ENCODE measurements around the gene GNG4. TPM values are rescaled to one million over a fixed set of nuclear protein-coding genes. Genes with fewer than 3 reads are reported as not detected.
"Not testable (repeated sequence)": the region's sequence is repeated elsewhere in the genome, so short reads cannot be mapped to it uniquely, and the experiment has no call there.

Gene GNG4
- total and polyA plus RNA-seq, 2 donors: 3.1 to 9.8 TPM

DNA sequence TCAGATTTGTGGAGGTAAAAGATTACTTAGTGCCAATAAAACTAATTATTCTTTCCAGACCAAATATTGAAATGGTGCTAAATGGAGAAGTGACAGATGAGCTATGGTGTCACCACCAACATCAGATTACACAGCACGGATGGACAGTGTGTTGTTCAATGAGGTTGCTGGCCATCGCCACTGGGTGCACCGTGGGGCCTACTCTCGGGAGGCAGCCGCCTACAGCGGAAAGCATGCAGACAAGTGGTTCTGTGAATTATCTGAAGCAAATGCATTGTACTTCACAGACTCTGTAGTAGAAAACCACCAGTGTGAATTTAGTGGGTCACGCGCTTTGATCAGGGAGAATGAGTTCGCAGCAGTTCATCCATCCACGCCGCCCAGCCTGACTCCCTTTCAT lies 42.3 kb downstream of the GNG4 start:
- Histone ChIP-seq H3K4me1 (ENCODE audit: control insufficient read depth in 2 of 2, insufficient read depth in 2 of 2, low read length in 2 of 2) (peaks cover 3 to 9% of the 10 kb centered on the region in 2 donors), H3K36me3 (ENCODE audit: control insufficient read depth in 2 of 2, insufficient read depth in 2 of 2, low read length in 1 of 2) (no peaks in the 10 kb centered on the region), H3K27me3 (ENCODE audit: control insufficient read depth in 2 of 2, insufficient read depth in 1 of 2, low read length in 1 of 2) (no peaks in the 10 kb centered on the region), H3K9me3 (ENCODE audit: control insufficient read depth in 2 of 2, insufficient read depth in 1 of 2, low read length in 1 of 2) (peaks cover 0 to 3% of the 10 kb centered on the region in 2 donors), H3K4me3 (ENCODE audit: low read length in 2 of 2) (no peak overlapping the region), H3K27ac (ENCODE audit: low read depth in 1 of 2, low read length in 1 of 2) (no peak overlapping the region)
- 98% methylated on average over 11 of the region's 11 CpGs for WGBS
- DNase-seq (ENCODE audit: low read depth in 6 of 9, low spot score in 9 of 9): no peak

DNA sequence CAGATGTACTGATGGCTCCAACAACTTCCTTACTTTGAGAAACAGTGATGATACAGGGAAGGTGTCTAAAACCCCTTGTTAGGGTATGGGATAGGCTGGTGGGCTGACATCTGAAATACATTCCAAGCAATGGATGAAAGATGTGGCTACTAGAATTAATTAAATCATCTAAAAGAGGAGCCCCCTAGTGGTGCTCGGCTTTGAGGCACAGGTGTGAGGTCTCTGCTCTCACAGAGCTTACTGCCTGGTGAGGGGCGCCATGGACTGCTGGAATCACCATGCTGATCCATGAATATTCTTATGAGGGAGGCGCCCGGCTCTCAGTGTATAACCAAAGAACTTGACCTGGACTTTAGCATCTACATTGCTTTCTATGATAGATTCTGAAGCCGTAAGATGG lies 48.5 kb downstream of the GNG4 start:
- H3K4me1 ChIP-seq (ENCODE audit: control insufficient read depth in 2 of 2, insufficient read depth in 2 of 2, low read length in 2 of 2): no peaks in the 10 kb centered on the region
- no peaks in the 10 kb centered on the region for H3K9me3 ChIP-seq (ENCODE audit: control insufficient read depth in 2 of 2, insufficient read depth in 1 of 2, low read length in 1 of 2)
- H3K27me3 ChIP-seq (ENCODE audit: control insufficient read depth in 2 of 2, insufficient read depth in 1 of 2, low read length in 1 of 2): no peaks in the 10 kb centered on the region
- no peak overlapping the region for H3K27ac ChIP-seq (ENCODE audit: low read depth in 1 of 2, low read length in 1 of 2)
- 91% methylated on average over 5 of the region's 5 CpGs for WGBS
- no peaks in the 10 kb centered on the region for H3K36me3 ChIP-seq (ENCODE audit: control insufficient read depth in 2 of 2, insufficient read depth in 2 of 2, low read length in 1 of 2)
- H3K4me3 ChIP-seq (ENCODE audit: low read length in 2 of 2): no peak overlapping the region
- peak in 1 of 9 donors; percentile 23 for DNase-seq (ENCODE audit: low read depth in 6 of 9, low spot score in 9 of 9)

DNA sequence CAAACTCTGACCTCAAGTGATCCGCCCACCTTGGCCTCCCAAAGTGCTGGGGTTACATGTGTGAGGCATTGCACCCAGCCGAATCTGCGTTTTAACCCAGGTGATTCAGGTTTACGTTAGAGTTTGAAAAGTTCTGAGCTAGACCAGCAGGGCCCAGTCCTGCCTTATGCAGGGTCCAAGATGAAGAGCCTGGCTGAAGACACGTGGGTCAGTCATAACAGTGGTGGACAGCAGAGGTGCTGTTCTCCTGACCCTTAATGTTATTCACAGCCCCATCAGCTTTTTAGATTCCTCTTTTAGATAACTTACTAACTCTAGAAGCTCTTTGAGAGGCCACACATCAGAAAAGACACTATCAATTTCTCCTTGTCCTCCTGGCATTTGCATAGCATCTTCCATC lies 50.0 kb downstream of the GNG4 start:
- DNase-seq (ENCODE audit: low read depth in 6 of 9, low spot score in 9 of 9): no peak
- no peaks in the 10 kb centered on the region for H3K4me1 ChIP-seq (ENCODE audit: control insufficient read depth in 2 of 2, insufficient read depth in 2 of 2, low read length in 2 of 2)
- H3K27me3 ChIP-seq (ENCODE audit: control insufficient read depth in 2 of 2, insufficient read depth in 1 of 2, low read length in 1 of 2): no peaks in the 10 kb centered on the region
- no peaks in the 10 kb centered on the region for H3K36me3 ChIP-seq (ENCODE audit: control insufficient read depth in 2 of 2, insufficient read depth in 2 of 2, low read length in 1 of 2)
- no peak overlapping the region for H3K4me3 ChIP-seq (ENCODE audit: low read length in 2 of 2)
- no peak overlapping the region for H3K27ac ChIP-seq (ENCODE audit: low read depth in 1 of 2, low read length in 1 of 2)
- WGBS: 94% methylated on average over 5 of the region's 5 CpGs
- H3K9me3 ChIP-seq (ENCODE audit: control insufficient read depth in 2 of 2, insufficient read depth in 1 of 2, low read length in 1 of 2): peaks cover 0 to 5% of the 10 kb centered on the region in 2 donors

DNA sequence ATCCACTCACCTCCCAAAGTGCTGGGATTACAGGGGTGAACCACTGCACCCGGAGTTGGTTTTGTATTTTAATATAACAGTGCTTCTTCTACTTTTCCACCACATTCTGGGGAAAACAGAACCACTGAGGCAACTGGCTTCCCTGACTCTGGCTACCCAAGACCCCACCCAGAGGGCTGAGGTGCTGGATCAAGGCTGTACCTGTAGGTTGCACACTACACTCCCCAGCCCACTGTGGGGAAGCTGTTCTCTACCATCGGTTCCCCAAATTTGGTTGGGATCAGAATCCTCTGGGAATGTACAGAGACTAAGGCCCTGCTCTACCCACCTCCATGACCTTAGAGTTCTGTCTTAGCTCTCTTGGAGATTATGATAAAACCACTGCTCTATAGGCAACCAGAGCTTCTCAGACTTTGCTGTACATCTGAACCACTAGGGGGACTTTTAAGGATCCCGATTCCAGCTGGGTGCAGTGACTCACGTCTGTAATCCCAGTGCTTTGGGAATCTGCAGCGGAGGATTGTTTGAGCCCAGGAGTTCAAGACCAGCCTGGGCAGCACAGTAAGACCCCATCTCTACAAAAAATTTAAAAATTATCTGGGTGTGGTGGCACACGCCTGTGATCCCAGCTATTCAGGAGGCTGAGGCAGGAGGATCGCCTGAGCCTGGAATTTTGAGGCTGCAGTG lies 51.6 kb downstream of the GNG4 start:
- Histone ChIP-seq H3K9me3 (ENCODE audit: control insufficient read depth in 2 of 2, insufficient read depth in 1 of 2, low read length in 1 of 2) (peaks cover 0 to 11% of the 10 kb centered on the region in 2 donors), H3K4me3 (ENCODE audit: low read length in 2 of 2) (no peak overlapping the region), H3K27me3 (ENCODE audit: control insufficient read depth in 2 of 2, insufficient read depth in 1 of 2, low read length in 1 of 2) (no peaks in the 10 kb centered on the region), H3K4me1 (ENCODE audit: control insufficient read depth in 2 of 2, insufficient read depth in 2 of 2, low read length in 2 of 2) (peaks cover 0 to 4% of the 10 kb centered on the region in 2 donors), H3K27ac (ENCODE audit: low read depth in 1 of 2, low read length in 1 of 2) (no peak overlapping the region), H3K36me3 (ENCODE audit: control insufficient read depth in 2 of 2, insufficient read depth in 2 of 2, low read length in 1 of 2) (no peaks in the 10 kb centered on the region)
- WGBS: 90% methylated on average over 7 of the region's 7 CpGs
- DNase-seq (ENCODE audit: low read depth in 6 of 9, low spot score in 9 of 9): no peak

DNA sequence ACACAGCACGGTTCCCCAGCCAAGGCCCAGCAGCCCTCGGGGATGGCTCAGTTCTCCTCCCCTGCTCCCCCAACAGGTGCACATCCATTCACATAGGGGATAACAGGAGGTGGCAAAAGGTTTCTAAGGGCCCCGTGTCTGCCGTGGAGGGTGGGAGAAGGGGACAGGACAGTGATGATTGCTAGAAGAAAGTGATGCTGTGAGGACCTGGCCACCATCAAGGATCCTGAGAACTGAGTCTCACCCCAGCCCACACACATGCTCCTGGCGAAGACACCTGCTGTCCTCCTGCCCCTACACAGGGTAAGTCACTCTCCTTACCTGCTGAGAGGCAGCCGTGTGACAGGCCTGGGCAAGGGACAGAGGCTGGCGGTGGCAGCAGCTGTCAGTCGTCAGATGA lies 54.5 kb downstream of the GNG4 start:
- 80% methylated on average over 8 of the region's 8 CpGs for WGBS
- peaks cover 2 to 12% of the 10 kb centered on the region in 2 donors for H3K9me3 ChIP-seq (ENCODE audit: control insufficient read depth in 2 of 2, insufficient read depth in 1 of 2, low read length in 1 of 2)
- H3K27me3 ChIP-seq (ENCODE audit: control insufficient read depth in 2 of 2, insufficient read depth in 1 of 2, low read length in 1 of 2): no peaks in the 10 kb centered on the region
- no peak overlapping the region for H3K4me3 ChIP-seq (ENCODE audit: low read length in 2 of 2)
- no peak overlapping the region for H3K27ac ChIP-seq (ENCODE audit: low read depth in 1 of 2, low read length in 1 of 2)
- H3K36me3 ChIP-seq (ENCODE audit: control insufficient read depth in 2 of 2, insufficient read depth in 2 of 2, low read length in 1 of 2): no peaks in the 10 kb centered on the region
- peaks cover 0 to 4% of the 10 kb centered on the region in 2 donors for H3K4me1 ChIP-seq (ENCODE audit: control insufficient read depth in 2 of 2, insufficient read depth in 2 of 2, low read length in 2 of 2)
- no peak for DNase-seq (ENCODE audit: low read depth in 6 of 9, low spot score in 9 of 9)

DNA sequence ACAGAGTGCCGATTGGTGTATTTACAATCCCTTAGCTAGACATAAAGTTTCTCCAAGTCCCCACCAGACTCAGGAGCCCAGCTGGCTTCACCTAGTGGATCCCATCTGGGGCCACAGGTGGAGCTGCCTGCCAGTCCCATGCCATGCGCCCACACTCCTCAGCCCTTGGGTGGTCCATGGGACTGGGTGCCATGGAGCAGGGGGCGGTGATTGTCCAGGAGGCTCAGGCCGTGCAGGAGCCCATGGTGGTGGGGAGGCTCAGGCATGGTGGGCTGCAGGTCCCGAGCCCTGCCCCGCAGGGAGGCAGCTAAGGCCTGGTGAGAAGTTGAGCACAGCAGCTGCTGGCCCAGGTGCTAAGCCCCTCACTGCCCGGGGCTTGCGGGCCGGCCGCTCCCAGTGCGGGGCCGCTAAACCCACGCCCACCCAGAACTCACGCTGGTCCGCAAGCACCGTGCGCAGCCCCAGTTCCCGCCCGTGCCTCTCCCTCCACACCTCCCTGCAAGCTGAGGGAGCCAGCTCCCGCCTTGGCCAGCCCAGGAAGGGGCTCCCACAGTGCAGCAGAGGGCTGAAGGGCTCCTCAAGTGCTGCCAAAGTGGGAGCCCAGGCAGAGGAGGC lies 55.2 kb downstream of the GNG4 start:
- H3K27me3 ChIP-seq (ENCODE audit: control insufficient read depth in 2 of 2, insufficient read depth in 1 of 2, low read length in 1 of 2); H3K36me3 ChIP-seq (ENCODE audit: control insufficient read depth in 2 of 2, insufficient read depth in 2 of 2, low read length in 1 of 2); H3K4me3 ChIP-seq (ENCODE audit: low read length in 2 of 2); H3K27ac ChIP-seq (ENCODE audit: low read depth in 1 of 2, low read length in 1 of 2); H3K4me1 ChIP-seq (ENCODE audit: control insufficient read depth in 2 of 2, insufficient read depth in 2 of 2, low read length in 2 of 2); DNase-seq (ENCODE audit: low read depth in 6 of 9, low spot score in 9 of 9): not testable (repeated sequence)
- peaks cover 3 to 17% of the 10 kb centered on the region in 2 donors for H3K9me3 ChIP-seq (ENCODE audit: control insufficient read depth in 2 of 2, insufficient read depth in 1 of 2, low read length in 1 of 2)
- WGBS: 99% methylated on average over 20 of the region's 20 CpGs

DNA sequence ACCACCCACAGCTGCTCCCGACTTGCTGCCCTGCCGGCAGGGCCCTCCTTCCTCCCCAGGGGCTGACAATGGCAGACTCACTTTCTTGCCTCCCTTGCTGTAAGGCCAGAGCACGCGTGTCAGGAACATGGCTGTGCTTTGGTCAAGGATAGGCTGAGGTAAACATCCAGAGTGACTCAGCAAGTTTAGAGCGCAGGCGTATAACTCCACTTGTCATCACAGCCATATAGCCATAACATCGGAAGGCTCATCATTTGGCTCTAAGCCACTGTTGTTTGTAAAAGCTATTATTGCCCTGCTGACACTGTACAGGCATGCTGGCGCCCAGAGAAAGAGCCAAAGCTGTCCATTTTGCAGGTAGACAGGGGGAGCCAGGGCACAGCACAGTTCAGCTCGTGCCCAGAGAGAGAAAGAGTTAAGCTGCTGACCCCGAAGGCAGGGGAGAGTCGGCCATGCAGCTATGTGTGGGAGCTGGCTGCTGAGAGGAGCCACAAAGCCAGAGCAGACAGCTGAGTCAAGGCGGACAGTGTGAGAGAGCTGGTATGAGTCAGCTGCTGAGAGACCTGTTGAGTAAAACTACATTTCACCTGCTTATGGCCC lies 60.6 kb downstream of the GNG4 start:
- peak in 1 of 9 donors; percentile 33 for DNase-seq (ENCODE audit: low read depth in 6 of 9, low spot score in 9 of 9)
- peaks cover 11 to 32% of the 10 kb centered on the region in 2 donors for H3K9me3 ChIP-seq (ENCODE audit: control insufficient read depth in 2 of 2, insufficient read depth in 1 of 2, low read length in 1 of 2)
- H3K27me3 ChIP-seq (ENCODE audit: control insufficient read depth in 2 of 2, insufficient read depth in 1 of 2, low read length in 1 of 2): peaks cover 0 to 3% of the 10 kb centered on the region in 2 donors
- H3K4me3 ChIP-seq (ENCODE audit: low read length in 2 of 2): no peak overlapping the region
- no peaks in the 10 kb centered on the region for H3K36me3 ChIP-seq (ENCODE audit: control insufficient read depth in 2 of 2, insufficient read depth in 2 of 2, low read length in 1 of 2)
- H3K4me1 ChIP-seq (ENCODE audit: control insufficient read depth in 2 of 2, insufficient read depth in 2 of 2, low read length in 2 of 2): peaks cover 0 to 4% of the 10 kb centered on the region in 2 donors
- no peak overlapping the region for H3K27ac ChIP-seq (ENCODE audit: low read depth in 1 of 2, low read length in 1 of 2)
- 93% methylated on average over 12 of the region's 12 CpGs for WGBS

DNA sequence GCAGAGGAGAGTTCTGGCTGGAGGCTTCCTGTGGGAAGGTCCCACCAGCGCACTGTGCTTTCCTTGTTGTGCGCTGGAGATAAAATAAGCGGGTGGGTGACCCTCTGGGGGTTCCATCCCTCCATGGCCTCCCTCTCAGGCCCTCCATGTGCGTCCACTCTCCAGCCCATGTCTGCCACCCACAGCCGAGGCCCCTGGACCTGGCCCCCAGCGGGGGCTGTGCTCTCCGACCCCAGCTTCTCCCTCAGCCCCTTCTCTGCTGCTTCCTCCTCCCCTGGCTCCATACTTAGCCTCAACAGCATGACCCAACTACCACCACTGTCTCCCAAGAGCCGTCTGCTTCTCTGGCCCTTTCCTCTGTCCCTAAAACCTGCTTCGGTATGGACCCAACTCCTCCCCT lies 61.4 kb downstream of the GNG4 start:
- no peak for DNase-seq (ENCODE audit: low read depth in 6 of 9, low spot score in 9 of 9)
- Histone ChIP-seq H3K4me3 (ENCODE audit: low read length in 2 of 2) (no peak overlapping the region), H3K27me3 (ENCODE audit: control insufficient read depth in 2 of 2, insufficient read depth in 1 of 2, low read length in 1 of 2) (peaks cover 0 to 3% of the 10 kb centered on the region in 2 donors), H3K4me1 (ENCODE audit: control insufficient read depth in 2 of 2, insufficient read depth in 2 of 2, low read length in 2 of 2) (peaks cover 0 to under 1% of the 10 kb centered on the region in 2 donors), H3K27ac (ENCODE audit: low read depth in 1 of 2, low read length in 1 of 2) (no peak overlapping the region), H3K9me3 (ENCODE audit: control insufficient read depth in 2 of 2, insufficient read depth in 1 of 2, low read length in 1 of 2) (peaks cover 11 to 29% of the 10 kb centered on the region in 2 donors), H3K36me3 (ENCODE audit: control insufficient read depth in 2 of 2, insufficient read depth in 2 of 2, low read length in 1 of 2) (no peaks in the 10 kb centered on the region)
- WGBS: 88% methylated on average over 9 of the region's 9 CpGs

DNA sequence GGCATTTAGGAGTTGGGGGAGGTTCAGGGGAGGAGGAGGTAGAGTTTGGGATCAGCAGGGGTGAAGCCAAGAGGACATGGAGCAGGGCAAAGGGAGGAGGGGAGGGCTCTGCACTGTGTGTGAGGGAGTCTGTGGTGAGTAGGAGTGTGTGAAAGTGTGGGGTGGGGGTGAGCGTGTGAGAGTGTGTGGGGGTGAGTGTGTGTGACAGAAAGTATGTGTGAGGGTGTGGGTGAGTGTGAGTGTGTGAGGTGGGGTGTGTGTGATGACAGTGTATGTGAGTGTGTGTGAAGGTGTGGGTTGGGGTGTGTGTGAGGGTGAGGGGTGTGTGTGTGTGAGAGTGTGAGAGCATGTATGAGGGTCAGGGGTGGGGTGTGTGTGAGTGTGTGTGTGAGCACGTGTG lies 62.6 kb downstream of the GNG4 start:
- peaks cover 11 to 26% of the 10 kb centered on the region in 2 donors for H3K9me3 ChIP-seq (ENCODE audit: control insufficient read depth in 2 of 2, insufficient read depth in 1 of 2, low read length in 1 of 2)
- no peak for DNase-seq (ENCODE audit: low read depth in 6 of 9, low spot score in 9 of 9)
- no peaks in the 10 kb centered on the region for H3K4me1 ChIP-seq (ENCODE audit: control insufficient read depth in 2 of 2, insufficient read depth in 2 of 2, low read length in 2 of 2)
- H3K4me3 ChIP-seq (ENCODE audit: low read length in 2 of 2): no peak overlapping the region
- no peaks in the 10 kb centered on the region for H3K36me3 ChIP-seq (ENCODE audit: control insufficient read depth in 2 of 2, insufficient read depth in 2 of 2, low read length in 1 of 2)
- no peak overlapping the region for H3K27ac ChIP-seq (ENCODE audit: low read depth in 1 of 2, low read length in 1 of 2)
- 97% methylated on average over 2 of the region's 2 CpGs for WGBS
- peaks cover 0 to 3% of the 10 kb centered on the region in 2 donors for H3K27me3 ChIP-seq (ENCODE audit: control insufficient read depth in 2 of 2, insufficient read depth in 1 of 2, low read length in 1 of 2)
